Spinal cord (tissue), 10 donors: Measurements from ENCODE around the gene TP63. TPM values are rescaled to one million over a fixed set of nuclear protein-coding genes. Genes with fewer than 3 reads are reported as not detected.

Source experiments
- DNase-seq, 6 donors: peaks; one replicate each; pipeline versions ENCODE4 v3.0.0 to v3.0.0-alpha.2; 2013 to 2015; ENCODE audit warnings: low spot score in 6 of 6, low read depth in 4 of 6
- H3K27ac ChIP-seq: one replicate; pipeline ENCODE4 v1.5.1; 2013; ENCODE audit warnings: low read depth, low read length, control low read depth
- H3K27me3 ChIP-seq: one replicate; pipeline ENCODE4 v1.6.1; 2013; ENCODE audit warnings: low read length; ENCODE audit not compliant: control insufficient read depth, insufficient read depth
- H3K36me3 ChIP-seq: one replicate; pipeline ENCODE4 v1.6.1; 2013; ENCODE audit warnings: low read length; ENCODE audit not compliant: control insufficient read depth, insufficient read depth
- H3K4me1 ChIP-seq: one replicate; pipeline ENCODE4 v1.6.1; 2013; ENCODE audit warnings: low read length; ENCODE audit not compliant: control insufficient read depth, insufficient read depth
- H3K4me3 ChIP-seq: one replicate; pipeline ENCODE4 v1.5.1; 2013; ENCODE audit warnings: low read depth, low read length, control low read depth
- H3K9me3 ChIP-seq: one replicate; pipeline ENCODE4 v1.6.1; 2013; ENCODE audit warnings: low read length; ENCODE audit not compliant: control insufficient read depth, insufficient read depth
- WGBS: methylation state at CpG from one replicate; pipeline ENCODE4 v1.1.5; 2013; ENCODE audit warnings: missing lambda C conversion rate; ENCODE audit not compliant: insufficient coverage; 5-methylcytosine and 5-hydroxymethylcytosine counted together
- polyA plus RNA-seq, 2 donors: library from polyadenylated mRNA; unstranded; fragments of 120-200 nt; gene quantifications; one replicate each; pipeline ENCODE4 v1.2.1, GENCODE V29; 2013; ENCODE audit not compliant: insufficient read length in 2 of 2
- total RNA-seq, 2 donors: library from RNA; depleted of rRNA in 1 of 2; stranded (reverse); fragments of 120-200 nt in 1 of 2; fragments of >200 nt in 1 of 2; gene quantifications; one replicate each; pipeline versions ENCODE4 v1.2.3 to v1.2.4, GENCODE V29; 2013 to 2014
- donor health status: healthy.

TP63 gene
- total and polyA plus RNA-seq, 4 donors, result 0.29 to 4.3 (median 2.2) TPM

GRCh38 chr3:189712906-189713483, 81.8 kb downstream of the TP63 start:
- Histone ChIP-seq H3K27ac (no peak overlapping the region), H3K4me1 (no peaks in the 10 kb centered on the region), H3K27me3 (no peaks in the 10 kb centered on the region), H3K9me3 (no peaks in the 10 kb centered on the region), H3K4me3 (no peak overlapping the region), H3K36me3 (no peaks in the 10 kb centered on the region)
- peak in 1 of 6 donors; percentile 23 for DNase-seq
- WGBS, result no CpG with 5 or more reads among the region's 2 CpGs

- Histone ChIP-seq H3K27ac (peak overlapping the region; percentile 4), H3K4me3 (no peak overlapping the region), H3K4me1 (no peaks in the 10 kb centered on the region), H3K9me3 (no peaks in the 10 kb centered on the region), H3K27me3 (no peaks in the 10 kb centered on the region), H3K36me3 (no peaks in the 10 kb centered on the region)
- WGBS, result no CpG with 5 or more reads among the region's 5 CpGs
- peak in 1 of 6 donors; percentile 49 for DNase-seq
Measured at GRCh38 chr3:189714991-189715961, 84.1 kb downstream of the TP63 start.

- WGBS, result no CpG with 5 or more reads among the region's 4 CpGs
- no peak for DNase-seq
Measured at GRCh38 chr3:189718215-189718614, 87.0 kb downstream of the TP63 start.

GRCh38 chr3:189720736-189721417, 89.7 kb downstream of the TP63 start:
- Histone ChIP-seq H3K4me1 (no peaks in the 10 kb centered on the region), H3K27ac (no peak overlapping the region), H3K27me3 (no peaks in the 10 kb centered on the region), H3K36me3 (no peaks in the 10 kb centered on the region), H3K4me3 (no peak overlapping the region), H3K9me3 (no peaks in the 10 kb centered on the region)
- no peak for DNase-seq
- 75% methylated on average over 4 of the region's 5 CpGs for WGBS

More at GRCh38 chr3:189718215-189718614, 87.0 kb downstream of the TP63 start:
- H3K4me1 ChIP-seq, result no peaks in the 10 kb centered on the region
- H3K27me3 ChIP-seq, result no peaks in the 10 kb centered on the region
- no peak overlapping the region for H3K27ac ChIP-seq
- no peaks in the 10 kb centered on the region for H3K9me3 ChIP-seq
- H3K4me3 ChIP-seq, result no peak overlapping the region
- H3K36me3 ChIP-seq, result no peaks in the 10 kb centered on the region

- Histone ChIP-seq H3K27ac (no peak overlapping the region), H3K27me3 (no peaks in the 10 kb centered on the region), H3K9me3 (no peaks in the 10 kb centered on the region), H3K4me3 (no peak overlapping the region), H3K4me1 (no peaks in the 10 kb centered on the region), H3K36me3 (no peaks in the 10 kb centered on the region)
- DNase-seq, result no peak
- 88% methylated on average over 5 of the region's 8 CpGs for WGBS
Measured at GRCh38 chr3:189721873-189722665, 90.9 kb downstream of the TP63 start.

- H3K9me3 ChIP-seq, result no peaks in the 10 kb centered on the region
- no peak overlapping the region for H3K27ac ChIP-seq
- no peaks in the 10 kb centered on the region for H3K27me3 ChIP-seq
- no peaks in the 10 kb centered on the region for H3K4me1 ChIP-seq
- no peaks in the 10 kb centered on the region for H3K36me3 ChIP-seq
- no peak overlapping the region for H3K4me3 ChIP-seq
- DNase-seq, result no peak
- WGBS, result no CpG with 5 or more reads among the region's 4 CpGs
Measured at GRCh38 chr3:189724356-189724755, 93.2 kb downstream of the TP63 start.

GRCh38 chr3:189726277-189726676, 95.1 kb downstream of the TP63 start:
- no peak overlapping the region for H3K27ac ChIP-seq
- H3K36me3 ChIP-seq, result no peaks in the 10 kb centered on the region
- H3K4me3 ChIP-seq, result no peak overlapping the region
- no peak for DNase-seq
- no peaks in the 10 kb centered on the region for H3K9me3 ChIP-seq
- H3K4me1 ChIP-seq, result no peaks in the 10 kb centered on the region
- no peaks in the 10 kb centered on the region for H3K27me3 ChIP-seq
- no CpG with 5 or more reads among the region's 2 CpGs for WGBS

GRCh38 chr3:189727158-189727557, 96.0 kb downstream of the TP63 start:
- Histone ChIP-seq H3K9me3 (no peaks in the 10 kb centered on the region), H3K27ac (no peak overlapping the region), H3K27me3 (no peaks in the 10 kb centered on the region), H3K4me1 (no peaks in the 10 kb centered on the region), H3K36me3 (no peaks in the 10 kb centered on the region), H3K4me3 (no peak overlapping the region)
- no peak for DNase-seq
- no CpG with 5 or more reads among the region's 1 CpG for WGBS

GRCh38 chr3:189727898-189728297, 96.7 kb downstream of the TP63 start:
- Histone ChIP-seq H3K36me3 (no peaks in the 10 kb centered on the region), H3K4me3 (no peak overlapping the region), H3K27me3 (no peaks in the 10 kb centered on the region), H3K4me1 (no peaks in the 10 kb centered on the region), H3K9me3 (no peaks in the 10 kb centered on the region), H3K27ac (no peak overlapping the region)
- whole genome bisulfite sequencing, result 100% methylated on average over 1 of the region's 4 CpGs
- no peak for DNase-seq
